Measurements from ENCODE around the gene NAGLU. TPM values are rescaled to one million over a fixed set of nuclear protein-coding genes. Genes with fewer than 3 reads are reported as not detected.

Gene NAGLU
- total RNA-seq, 6 experiments from 2014 or later: 38.7 to 43.1 (median 39.9) TPM

GRCh38 chr17:42564815-42565522, 28.9 kb downstream of the NAGLU start:
- peaks cover 3% of the 10 kb centered on the region; the same call in 1 of the 2 replicates for H3K27me3 Mint-ChIP-seq (ENCODE audit: insufficient read depth)
- H3K4me1 Mint-ChIP-seq (ENCODE audit: low read depth): peaks cover 59% of the 10 kb centered on the region
- H3K27ac Mint-ChIP-seq: no peak overlapping the region
- peaks cover 47% of the 10 kb centered on the region for H3K36me3 Mint-ChIP-seq (ENCODE audit: low read depth)
- H3K4me3 Mint-ChIP-seq: 0 out of 2 replicates have a peak overlapping the region, but pooled peaks have one; percentile 30
- DNase-seq: no peak
- H3K9me3 Mint-ChIP-seq: peaks cover 4% of the 10 kb centered on the region; the same call in 1 of the 2 replicates
- TF ChIP-seq, protein P1, sequence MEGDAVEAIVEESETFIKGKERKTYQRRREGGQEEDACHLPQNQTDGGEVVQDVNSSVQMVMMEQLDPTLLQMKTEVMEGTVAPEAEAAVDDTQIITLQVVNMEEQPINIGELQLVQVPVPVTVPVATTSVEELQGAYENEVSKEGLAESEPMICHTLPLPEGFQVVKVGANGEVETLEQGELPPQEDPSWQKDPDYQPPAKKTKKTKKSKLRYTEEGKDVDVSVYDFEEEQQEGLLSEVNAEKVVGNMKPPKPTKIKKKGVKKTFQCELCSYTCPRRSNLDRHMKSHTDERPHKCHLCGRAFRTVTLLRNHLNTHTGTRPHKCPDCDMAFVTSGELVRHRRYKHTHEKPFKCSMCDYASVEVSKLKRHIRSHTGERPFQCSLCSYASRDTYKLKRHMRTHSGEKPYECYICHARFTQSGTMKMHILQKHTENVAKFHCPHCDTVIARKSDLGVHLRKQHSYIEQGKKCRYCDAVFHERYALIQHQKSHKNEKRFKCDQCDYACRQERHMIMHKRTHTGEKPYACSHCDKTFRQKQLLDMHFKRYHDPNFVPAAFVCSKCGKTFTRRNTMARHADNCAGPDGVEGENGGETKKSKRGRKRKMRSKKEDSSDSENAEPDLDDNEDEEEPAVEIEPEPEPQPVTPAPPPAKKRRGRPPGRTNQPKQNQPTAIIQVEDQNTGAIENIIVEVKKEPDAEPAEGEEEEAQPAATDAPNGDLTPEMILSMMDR (IDR thresholded peaks at IDR 0.05): no peak

GRCh38 chr17:42565523-42566214, 29.6 kb downstream of the NAGLU start:
- no peak overlapping the region for H3K4me3 Mint-ChIP-seq
- peaks cover 54% of the 10 kb centered on the region for H3K36me3 Mint-ChIP-seq (ENCODE audit: low read depth)
- DNase-seq: no peak
- H3K9me3 Mint-ChIP-seq: peaks cover 4% of the 10 kb centered on the region; the same call in 1 of the 2 replicates
- H3K27me3 Mint-ChIP-seq (ENCODE audit: insufficient read depth): peaks cover 3% of the 10 kb centered on the region; the same call in 1 of the 2 replicates
- peaks cover 55% of the 10 kb centered on the region for H3K4me1 Mint-ChIP-seq (ENCODE audit: low read depth)
- H3K27ac Mint-ChIP-seq: no peak overlapping the region
- TF ChIP-seq, protein P1 (IDR thresholded peaks at IDR 0.05): no peak

DNA sequence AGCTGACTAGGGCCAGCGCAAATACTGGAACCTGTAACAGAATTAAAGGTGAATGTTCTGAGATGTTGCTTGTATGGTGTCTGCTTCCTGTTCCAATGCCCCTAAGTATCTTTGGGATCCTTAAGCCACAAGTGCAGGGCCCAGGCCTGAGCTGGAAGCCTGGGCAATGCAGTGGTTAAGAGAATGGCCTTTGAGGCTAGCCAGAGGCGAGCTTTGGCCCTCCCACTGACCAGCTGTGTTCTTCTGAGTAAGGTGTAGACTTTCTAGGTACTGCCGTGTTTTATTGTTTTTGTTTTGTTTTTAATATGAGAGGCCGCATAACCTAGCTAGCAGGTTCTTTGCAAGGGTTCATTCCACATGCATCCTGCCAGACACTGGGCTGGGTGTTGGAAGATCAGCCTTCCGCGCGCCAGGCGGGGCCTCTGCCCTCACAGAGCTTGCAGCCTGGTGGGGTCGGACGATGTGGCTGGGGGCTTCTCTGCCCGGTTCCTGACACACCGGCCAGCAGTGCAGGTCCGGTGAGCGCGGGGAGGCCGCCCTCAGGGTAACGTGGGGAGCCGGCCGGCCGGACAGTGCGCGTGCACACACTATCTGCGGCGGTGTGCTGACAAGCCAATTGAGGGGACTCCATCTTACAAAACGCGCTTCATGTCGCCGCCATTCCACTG, 30.3 kb downstream of the NAGLU start:
- TF ChIP-seq, protein P1 (IDR thresholded peaks at IDR 0.05): no peak
- peak overlapping the region; percentile 36 for H3K27ac Mint-ChIP-seq
- H3K4me1 Mint-ChIP-seq (ENCODE audit: low read depth): peaks cover 54% of the 10 kb centered on the region
- H3K4me3 Mint-ChIP-seq: peak overlapping the region; percentile 94; the same call in 1 of the 2 replicates
- H3K9me3 Mint-ChIP-seq: peaks cover 4% of the 10 kb centered on the region; the same call in 1 of the 2 replicates
- H3K27me3 Mint-ChIP-seq (ENCODE audit: insufficient read depth): peaks cover 3% of the 10 kb centered on the region; the same call in 1 of the 2 replicates
- H3K36me3 Mint-ChIP-seq (ENCODE audit: low read depth): peaks cover 59% of the 10 kb centered on the region
- DNase-seq: no peak

DNA sequence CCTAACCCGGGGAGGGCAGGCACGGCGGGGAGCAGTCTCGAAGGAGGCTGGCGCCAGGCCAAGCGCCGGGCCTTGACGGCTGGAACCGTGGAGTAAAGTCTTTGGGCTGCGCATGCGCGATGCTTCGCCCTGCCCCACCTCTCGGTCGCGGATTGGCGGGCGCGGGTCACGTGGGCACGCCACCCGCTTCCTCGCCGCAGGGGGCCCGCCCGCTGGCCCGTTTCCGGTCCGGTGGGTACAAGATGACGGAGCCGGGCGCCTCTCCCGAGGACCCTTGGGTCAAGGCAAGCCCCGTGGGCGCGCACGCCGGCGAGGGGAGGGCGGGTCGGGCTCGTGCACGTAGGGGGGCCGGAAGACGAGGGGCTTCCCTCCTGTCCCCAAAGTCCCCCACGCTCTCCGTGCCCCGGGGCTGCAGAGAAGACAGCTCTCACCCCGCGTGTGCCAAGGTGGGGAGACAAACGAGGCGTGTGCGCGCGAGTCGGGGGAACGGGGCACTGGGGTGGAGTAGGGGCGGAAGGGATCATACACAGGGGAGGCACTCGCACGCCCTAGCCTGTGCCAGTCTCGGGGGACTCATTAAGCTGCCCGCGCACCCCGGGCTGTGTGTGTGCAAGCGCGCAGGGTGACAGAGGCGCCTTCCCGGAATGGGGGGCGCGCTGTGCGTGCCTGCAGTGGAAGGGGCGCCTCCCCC, 31.0 kb downstream of the NAGLU start, which contains the start of gene MLX:
Gene MLX (plus strand): TSS at position 218 of the 691 bp plus-strand sequence. CDS start 25 bp downstream, at position 243.
- peaks cover 53% of the 10 kb centered on the region for H3K36me3 Mint-ChIP-seq (ENCODE audit: low read depth)
- peaks cover 47% of the 10 kb centered on the region for H3K4me1 Mint-ChIP-seq (ENCODE audit: low read depth)
- H3K27ac Mint-ChIP-seq: peak within 1 kb of the TSS; percentile 81
- DNase-seq: peak; percentile 81
- TF ChIP-seq, protein P1 (IDR thresholded peaks at IDR 0.05): peak; percentile 32
- no peaks in the 10 kb centered on the region for H3K9me3 Mint-ChIP-seq
- peaks cover 2% of the 10 kb centered on the region; the same call in 1 of the 2 replicates for H3K27me3 Mint-ChIP-seq (ENCODE audit: insufficient read depth)
- peak within 1 kb of the TSS; percentile 94 for H3K4me3 Mint-ChIP-seq
